ENCODE results near the gene STK25.
"Not testable (repeated sequence)": the region's sequence is repeated elsewhere in the genome, so short reads cannot be mapped to it uniquely, and the experiment has no call there.

STK25 gene

DNA sequence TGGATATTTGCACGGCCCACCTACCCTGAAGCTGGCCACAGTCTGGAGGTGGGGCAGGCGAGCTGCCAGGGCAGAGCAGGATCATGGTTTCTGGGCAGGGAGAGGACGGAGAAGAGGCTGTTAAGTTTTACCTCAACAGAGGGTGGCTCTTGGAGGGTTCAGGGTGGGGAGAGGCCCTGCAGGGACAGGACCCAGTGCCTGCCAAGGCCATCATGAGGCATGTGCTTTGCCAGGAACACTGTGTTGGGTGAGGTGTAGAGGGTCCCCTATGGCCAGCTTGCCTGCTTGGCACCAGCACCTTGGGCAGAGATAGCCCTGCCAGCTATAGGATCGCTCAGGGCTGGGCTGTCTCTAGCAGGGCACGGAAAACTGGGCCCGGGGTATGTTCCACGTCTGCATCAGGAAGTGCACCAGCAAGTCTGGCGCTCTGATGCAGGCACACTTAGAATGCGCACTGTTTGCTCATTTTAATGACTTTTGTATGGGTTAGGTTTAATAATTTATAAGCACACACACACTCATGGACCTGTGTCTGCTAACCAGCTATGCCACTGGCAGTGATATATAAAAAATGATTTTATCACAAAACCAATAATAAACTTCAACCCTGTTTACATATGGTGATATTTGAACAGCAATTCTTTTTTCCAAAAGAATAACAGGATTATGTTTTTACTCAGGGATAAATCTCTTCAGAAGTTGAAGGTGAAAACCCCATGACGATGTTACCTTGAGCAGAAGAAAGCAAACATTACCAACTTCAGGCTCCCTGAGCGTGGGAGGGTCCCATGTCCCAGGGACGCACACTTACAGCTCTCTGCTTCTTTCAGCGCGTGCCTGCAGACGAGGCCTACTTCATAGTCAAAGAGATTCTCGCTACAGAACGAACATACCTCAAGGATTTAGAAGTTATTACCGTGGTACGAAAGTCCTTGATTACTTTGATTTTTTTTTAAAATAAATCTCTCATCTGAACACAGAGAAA, 46.4 kb downstream of the STK25 start:
- no peak for FAIRE-seq

DNA sequence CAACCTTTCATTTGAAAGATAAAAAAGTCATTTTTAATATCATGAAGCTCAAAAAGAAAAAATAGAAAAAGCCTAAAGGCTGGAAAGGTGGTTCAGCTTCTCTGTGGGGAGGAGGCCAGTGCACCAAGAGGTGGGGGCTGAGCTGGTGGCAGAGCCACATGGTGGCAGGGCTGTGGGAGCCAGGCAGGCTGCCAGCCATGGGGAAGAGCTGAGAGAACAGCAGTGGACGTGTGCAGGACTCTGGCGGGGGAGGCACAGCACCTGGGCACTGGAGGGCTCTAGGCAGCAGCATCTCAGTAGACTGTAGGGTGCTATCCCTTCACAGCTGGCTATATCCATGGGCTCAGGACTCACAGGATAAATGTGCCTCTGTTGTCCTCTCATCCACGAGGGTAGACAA, 47.8 kb downstream of the STK25 start:
- no peak for FAIRE-seq

DNA sequence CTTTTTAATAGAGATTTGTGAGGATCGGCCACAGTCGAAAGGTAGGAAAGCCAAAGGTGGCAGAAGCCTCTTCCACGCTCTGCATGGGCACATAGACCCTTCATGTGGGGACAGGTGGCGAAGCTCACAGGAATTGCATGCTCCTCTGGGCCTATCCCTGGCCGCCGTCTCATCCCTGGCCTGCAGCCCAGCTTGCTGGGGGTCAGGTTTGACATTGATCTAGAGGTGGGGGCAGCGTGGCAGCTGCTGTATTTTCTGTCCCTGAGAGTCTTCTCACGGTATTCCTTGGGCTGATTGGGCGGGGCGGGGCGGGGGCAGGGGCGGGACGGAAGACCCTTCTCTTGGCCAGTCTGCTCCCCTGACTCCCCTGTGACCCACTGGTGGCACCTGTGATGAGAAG, 48.9 kb downstream of the STK25 start:
- FAIRE-seq = no peak

DNA sequence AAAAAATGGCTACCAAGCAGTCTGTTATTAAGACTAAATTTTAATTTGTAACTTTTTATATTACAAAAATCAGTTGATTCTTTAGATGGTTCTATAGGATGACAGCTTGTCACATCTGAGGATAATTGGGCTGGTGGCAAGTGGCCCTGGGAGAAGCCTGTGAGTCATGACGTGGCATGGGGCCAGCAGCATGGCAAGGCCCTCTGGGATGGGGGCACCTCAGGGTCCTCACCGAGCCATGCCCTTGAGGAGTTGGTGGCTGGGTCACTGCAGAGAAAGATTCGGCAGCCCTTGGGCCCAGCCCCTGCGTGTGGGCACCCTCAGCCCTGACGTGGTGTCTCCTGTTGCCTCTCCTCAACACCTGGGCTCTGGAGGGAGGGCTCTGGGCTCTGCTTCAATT, 49.7 kb downstream of the STK25 start:
- FAIRE-seq = no peak

DNA sequence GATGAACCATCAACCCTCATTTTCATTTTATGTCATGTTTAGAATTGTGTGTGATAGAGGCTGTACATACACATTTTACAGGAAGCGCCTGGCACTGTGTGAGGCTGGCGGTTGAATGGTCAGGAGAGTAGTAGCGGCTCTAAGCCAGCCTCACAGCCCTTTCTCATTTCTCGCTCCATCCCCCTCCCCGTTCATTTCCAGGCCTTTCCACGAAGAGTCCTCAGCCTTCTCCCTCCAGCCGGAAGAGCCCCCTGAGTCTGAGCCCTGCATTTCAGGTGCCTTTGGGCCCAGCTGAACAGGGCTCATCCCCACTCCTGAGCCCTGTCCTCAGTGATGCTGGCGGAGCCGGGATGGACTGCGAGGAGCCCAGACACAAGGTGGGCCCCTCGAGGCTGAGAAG, 51.8 kb downstream of the STK25 start:
- FAIRE-seq = no peak

DNA sequence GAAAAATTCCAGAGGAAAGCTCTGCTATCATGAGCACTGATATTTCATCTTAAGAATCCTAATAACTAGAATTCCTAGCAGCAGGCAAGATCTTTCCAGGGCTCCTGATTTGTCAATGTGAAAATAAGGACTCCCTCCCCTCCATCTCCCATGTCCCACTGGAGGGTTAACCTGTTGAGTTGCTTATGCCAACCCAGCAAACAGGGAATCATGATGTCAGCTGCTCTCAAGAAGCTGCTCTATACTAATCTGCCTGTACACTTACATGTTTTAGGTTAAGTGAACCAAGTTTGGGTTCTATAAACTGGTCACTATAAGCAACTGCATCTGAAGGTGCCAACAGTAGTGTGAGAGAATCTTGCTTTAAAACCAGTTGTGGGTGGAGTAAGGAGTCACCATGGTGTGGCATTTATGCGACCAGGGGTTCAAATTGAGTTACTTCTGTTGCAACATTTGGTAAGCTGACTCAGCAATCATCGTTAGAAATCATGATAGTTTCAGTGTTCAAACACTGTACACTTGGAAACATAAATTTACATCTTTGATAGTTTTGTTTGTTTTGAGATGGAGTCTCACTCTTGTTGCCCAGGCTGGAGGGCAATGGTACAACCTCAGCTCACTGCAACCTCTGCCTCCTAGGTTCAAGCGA, 53.4 kb downstream of the STK25 start:
- no peak for FAIRE-seq

DNA sequence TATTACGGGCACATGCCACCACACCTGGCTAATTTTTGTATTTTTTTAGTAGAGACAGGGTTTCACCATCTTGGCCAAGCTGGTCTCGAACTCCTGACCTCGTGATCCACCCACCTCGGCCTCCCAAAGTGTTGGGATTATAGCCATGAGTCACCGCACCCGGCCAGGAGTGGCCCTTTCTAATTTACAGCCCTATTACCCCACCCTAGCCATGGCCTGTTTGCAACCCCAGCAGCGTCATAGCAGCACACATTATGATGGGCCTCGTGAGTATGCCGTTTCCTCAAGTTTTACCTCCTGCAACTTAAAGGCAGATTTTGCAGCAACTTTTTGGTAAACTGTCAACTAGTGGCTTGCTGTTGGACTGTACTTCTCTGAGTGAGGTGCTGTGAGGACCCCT, 54.5 kb downstream of the STK25 start:
- not testable (repeated sequence) for FAIRE-seq

DNA sequence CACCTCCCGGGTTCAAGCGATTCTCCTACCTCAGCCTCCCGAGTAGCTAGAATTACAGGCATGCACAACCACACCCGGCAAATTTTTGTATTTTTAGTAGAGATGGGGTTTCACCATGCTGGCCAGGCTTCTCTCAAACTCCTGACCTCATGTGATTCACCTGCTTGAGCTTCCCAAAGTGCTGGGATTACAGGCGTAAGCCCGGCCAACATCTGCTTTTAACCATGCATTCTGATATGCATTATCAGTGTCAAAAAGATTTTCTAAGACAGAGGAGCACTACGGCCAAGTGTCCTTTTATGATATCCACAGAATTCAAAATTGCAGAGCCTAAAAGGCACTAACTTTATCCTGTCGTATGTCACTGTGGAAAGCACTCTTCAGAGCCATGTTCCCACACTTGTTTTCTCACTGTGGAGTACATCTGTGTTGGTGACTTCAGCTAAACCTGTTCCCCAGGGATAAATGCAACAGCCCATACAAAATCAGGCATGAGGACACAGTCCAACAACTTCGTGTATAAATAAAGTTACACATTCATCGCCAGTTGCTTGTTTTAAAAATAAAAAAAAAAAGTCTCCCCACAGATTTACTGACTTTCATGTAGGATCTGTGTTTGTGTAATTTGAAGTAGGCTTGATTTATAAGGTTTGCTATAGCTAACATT, 56.4 kb downstream of the STK25 start:
- FAIRE-seq = no peak

DNA sequence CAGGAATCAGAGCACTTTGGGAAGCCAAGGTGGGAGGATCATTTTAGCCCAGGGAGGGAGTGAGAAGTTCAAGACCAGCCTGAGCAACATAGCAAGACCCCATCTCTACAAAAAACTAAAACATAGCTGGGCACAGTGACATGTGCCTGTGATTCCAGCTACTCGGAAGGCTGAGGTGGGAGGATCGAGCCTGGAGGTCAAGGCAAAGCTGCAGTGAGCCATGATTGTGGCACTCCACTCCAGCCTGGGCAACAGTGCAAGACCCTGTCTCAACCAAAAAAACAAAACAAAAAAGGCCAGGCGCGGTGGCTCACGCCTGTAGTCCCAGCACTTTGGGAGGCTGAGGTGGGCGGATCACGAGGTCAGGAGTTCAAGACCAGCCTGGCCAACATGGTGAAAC, 58.3 kb downstream of the STK25 start:
- not testable (repeated sequence) for FAIRE-seq

DNA sequence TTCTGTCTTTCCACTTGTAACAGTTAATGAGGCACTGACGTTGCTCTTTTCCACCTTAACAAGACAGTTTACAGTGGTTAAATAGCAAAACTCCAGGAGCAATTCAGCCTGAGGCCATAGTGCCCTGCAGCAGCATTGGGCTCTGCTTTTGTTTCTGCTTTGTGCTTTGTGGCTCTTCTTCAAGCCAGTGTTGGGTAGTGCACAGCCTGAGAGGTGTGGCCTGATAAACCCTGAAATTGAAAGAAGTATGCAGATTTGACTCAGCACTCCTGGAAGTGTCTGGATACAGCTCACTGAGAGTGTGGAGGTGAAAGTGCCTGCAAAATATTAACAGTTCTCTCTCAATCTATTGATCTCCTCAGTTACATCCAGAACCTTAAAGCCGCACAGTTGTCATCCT, 63.0 kb downstream of the STK25 start:
- FAIRE-seq = no peak

DNA sequence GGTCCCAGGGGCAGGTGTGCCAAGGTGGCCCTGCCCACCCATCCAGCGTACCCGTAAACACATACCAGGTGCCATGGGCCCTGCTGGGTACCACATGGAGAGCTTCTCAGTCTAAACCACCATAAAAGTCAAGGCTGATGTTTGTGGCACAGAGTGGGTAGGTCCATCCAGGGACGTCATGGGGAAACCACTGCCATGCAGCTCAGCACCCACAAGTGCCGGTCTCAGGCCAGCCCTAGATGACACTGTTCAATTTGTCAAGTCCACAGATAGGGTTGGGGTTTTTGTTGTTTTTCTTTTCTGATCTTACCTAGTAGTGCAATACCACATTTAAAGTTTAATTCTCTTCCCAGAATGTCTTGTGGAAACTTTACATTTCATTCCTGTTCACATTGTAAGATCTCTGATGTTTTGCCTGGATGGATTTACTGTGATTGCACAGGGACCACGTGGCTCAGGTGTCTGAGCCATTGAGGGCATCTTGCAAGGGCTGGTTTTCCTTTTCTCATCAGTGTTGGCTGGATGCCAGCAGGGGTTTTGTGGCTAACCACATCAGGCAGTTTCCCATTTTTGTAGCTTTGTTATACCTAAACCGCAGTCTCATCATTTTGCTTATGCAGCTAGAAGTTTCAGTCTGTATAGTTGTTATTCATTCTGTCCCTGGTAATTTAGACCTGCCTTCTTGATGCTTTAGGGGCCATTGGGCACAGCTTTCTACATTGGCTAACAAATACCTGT, 64.7 kb downstream of the STK25 start:
- FAIRE-seq = no peak

All from colon (tissue), 2 donors.